SU-DHL-6 (cell line): ENCODE data around the gene SFTA2.

Source experiments
- H2AFZ ChIP-seq: fragments of 200-600 bp; sonication (generic); 2 replicates; pipeline ENCODE4 v1.6.1; 2014; ENCODE audit warnings: low read depth, mild to moderate bottlenecking, moderate library complexity, mixed read lengths, antibody characterized with exemption, low read length; ENCODE audit not compliant: severe bottlenecking
- H3F3A ChIP-seq: fragments of 200-600 bp; shearing (Covaris generic); 2 replicates; pipeline ENCODE4 v1.6.0; 2016; ENCODE audit warnings: antibody characterized with exemption, mild to moderate bottlenecking; ENCODE audit not compliant: insufficient read depth
- H3K27ac ChIP-seq: fragments of 200-600 bp; sonication (generic); 2 replicates; pipeline ENCODE4 v1.5.1; 2016; ENCODE audit warnings: low read depth, mild to moderate bottlenecking, low read length, moderate library complexity, mixed read lengths
- H3K27me3 ChIP-seq: fragments of 200-600 bp; sonication (generic), shearing (Covaris generic); 2 replicates; pipeline ENCODE4 v1.6.0; 2014; ENCODE audit warnings: mild to moderate bottlenecking, low read length
- H3K36me3 ChIP-seq: fragments of 200-600 bp; sonication (generic); 2 replicates; pipeline ENCODE4 v1.6.1; 2014; ENCODE audit warnings: mild to moderate bottlenecking, low read length, mixed read lengths
- H3K4me2 ChIP-seq: fragments of 300-600, 200-600 bp; shearing (Covaris generic), sonication (generic); 2 replicates; pipeline ENCODE4 v1.6.0; 2014; ENCODE audit warnings: low read length, low read depth, mild to moderate bottlenecking; ENCODE audit not compliant: poor library complexity, severe bottlenecking
- H3K4me3 ChIP-seq: fragments of 200-600 bp; sonication (generic); 2 replicates; pipeline ENCODE4 v1.5.1; 2014; ENCODE audit warnings: antibody characterized with exemption, low read length, mild to moderate bottlenecking, mixed read lengths; ENCODE audit not compliant: insufficient read depth, poor library complexity, severe bottlenecking
- H3K79me2 ChIP-seq: fragments of 200-600 bp; sonication (generic); 2 replicates; pipeline ENCODE4 v1.6.1; 2014; ENCODE audit warnings: mild to moderate bottlenecking, low read length, moderate library complexity; ENCODE audit not compliant: insufficient read depth
- H3K9ac ChIP-seq: fragments of 200-600 bp; sonication (generic); 2 replicates; pipeline ENCODE4 v1.7.0; 2014; ENCODE audit warnings: mild to moderate bottlenecking, low read length
- H3K9me2 ChIP-seq: fragments of 200-600 bp; sonication (generic); replicated peaks from 2 replicates; pipeline ENCODE4 v1.6.1; 2014; ENCODE audit warnings: low read length; ENCODE audit not compliant: insufficient read depth
- H3K9me3 ChIP-seq: fragments of 200-600 bp; sonication (generic); 2 replicates; pipeline ENCODE4 v1.6.1; 2014; ENCODE audit warnings: low read length, mixed read lengths; ENCODE audit not compliant: insufficient read depth
- H4K20me1 ChIP-seq: fragments of 200-600 bp; sonication (generic); 2 replicates; pipeline ENCODE4 v1.6.1; 2014; ENCODE audit warnings: low read depth, mild to moderate bottlenecking, antibody characterized with exemption, low read length, moderate library complexity, mixed read lengths
- EZH2phosphoT487 ChIP-seq: fragments of 200-600 bp; sonication (generic), shearing (Covaris generic); conservative IDR thresholded peaks from 2 replicates; pipeline ENCODE4 v1.6.1; 2018; ENCODE audit warnings: mild to moderate bottlenecking, antibody characterized with exemption, low read length, moderate library complexity, mixed read lengths
- TF ChIP-seq, protein P1 (sequence below): fragments of 200-600 bp; sonication (generic); IDR thresholded peaks from one replicate; pipeline ENCODE4 v1.5.1; 2017; ENCODE audit warnings: antibody characterized with exemption, mild to moderate bottlenecking, low read length, moderate library complexity; ENCODE audit not compliant: insufficient read depth, poor library complexity, severe bottlenecking

The SFTA2 gene

DNA sequence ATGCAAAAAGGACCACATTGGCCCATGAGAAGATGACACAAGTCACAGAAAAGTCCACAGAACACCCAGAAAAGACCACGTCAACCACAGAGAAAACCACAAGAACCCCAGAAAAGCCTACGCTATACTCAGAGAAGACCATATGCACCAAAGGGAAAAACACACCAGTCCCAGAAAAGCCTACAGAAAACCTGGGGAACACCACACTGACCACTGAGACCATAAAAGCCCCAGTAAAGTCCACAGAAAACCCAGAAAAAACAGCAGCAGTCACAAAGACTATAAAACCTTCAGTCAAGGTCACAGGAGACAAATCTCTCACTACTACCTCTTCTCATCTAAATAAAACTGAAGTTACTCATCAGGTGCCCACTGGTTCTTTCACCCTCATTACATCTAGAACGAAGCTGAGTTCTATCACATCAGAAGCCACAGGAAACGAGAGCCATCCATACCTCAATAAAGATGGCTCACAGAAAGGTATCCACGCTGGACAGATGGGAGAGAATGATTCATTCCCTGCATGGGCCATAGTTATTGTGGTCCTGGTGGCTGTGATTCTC, 20.0 kb upstream of the SFTA2 start:
- no peak overlapping the region for H3K4me2 ChIP-seq
- TF ChIP-seq, protein P1, sequence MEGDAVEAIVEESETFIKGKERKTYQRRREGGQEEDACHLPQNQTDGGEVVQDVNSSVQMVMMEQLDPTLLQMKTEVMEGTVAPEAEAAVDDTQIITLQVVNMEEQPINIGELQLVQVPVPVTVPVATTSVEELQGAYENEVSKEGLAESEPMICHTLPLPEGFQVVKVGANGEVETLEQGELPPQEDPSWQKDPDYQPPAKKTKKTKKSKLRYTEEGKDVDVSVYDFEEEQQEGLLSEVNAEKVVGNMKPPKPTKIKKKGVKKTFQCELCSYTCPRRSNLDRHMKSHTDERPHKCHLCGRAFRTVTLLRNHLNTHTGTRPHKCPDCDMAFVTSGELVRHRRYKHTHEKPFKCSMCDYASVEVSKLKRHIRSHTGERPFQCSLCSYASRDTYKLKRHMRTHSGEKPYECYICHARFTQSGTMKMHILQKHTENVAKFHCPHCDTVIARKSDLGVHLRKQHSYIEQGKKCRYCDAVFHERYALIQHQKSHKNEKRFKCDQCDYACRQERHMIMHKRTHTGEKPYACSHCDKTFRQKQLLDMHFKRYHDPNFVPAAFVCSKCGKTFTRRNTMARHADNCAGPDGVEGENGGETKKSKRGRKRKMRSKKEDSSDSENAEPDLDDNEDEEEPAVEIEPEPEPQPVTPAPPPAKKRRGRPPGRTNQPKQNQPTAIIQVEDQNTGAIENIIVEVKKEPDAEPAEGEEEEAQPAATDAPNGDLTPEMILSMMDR = no peak
- TF ChIP-seq EZH2phosphoT487 = no peak
- no peak overlapping the region for H2AFZ ChIP-seq
- no peaks in the 10 kb centered on the region for H3K27me3 ChIP-seq
- H3K79me2 ChIP-seq = no peaks in the 10 kb centered on the region
- no peak overlapping the region for H3K9ac ChIP-seq
- H3F3A ChIP-seq = no peaks in the 10 kb centered on the region
- H3K9me3 ChIP-seq = no peaks in the 10 kb centered on the region
- H3K4me3 ChIP-seq = no peak overlapping the region
- H3K36me3 ChIP-seq = no peaks in the 10 kb centered on the region
- no peaks in the 10 kb centered on the region for H3K9me2 ChIP-seq
- no peaks in the 10 kb centered on the region for H4K20me1 ChIP-seq
- H3K27ac ChIP-seq = no peak overlapping the region

DNA sequence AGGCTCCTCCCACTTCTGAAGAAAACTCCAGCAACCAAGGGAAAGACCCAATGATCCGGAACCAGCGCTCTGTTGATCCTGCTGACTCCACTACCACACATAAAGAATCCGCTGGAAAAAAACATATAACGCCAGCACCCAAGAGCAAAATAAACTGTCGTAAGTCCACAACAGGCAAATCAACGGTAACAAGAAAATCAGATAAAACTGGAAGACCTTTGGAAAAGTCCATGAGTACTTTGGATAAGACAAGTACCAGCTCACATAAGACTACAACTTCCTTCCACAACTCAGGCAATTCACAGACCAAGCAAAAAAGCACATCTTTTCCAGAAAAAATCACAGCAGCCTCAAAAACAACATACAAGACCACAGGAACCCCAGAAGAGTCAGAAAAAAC, 16.8 kb upstream of the SFTA2 start:
- Histone ChIP-seq H4K20me1 (no peaks in the 10 kb centered on the region), H3F3A (no peaks in the 10 kb centered on the region), H3K4me3 (no peak overlapping the region), H2AFZ (no peak overlapping the region), H3K79me2 (no peaks in the 10 kb centered on the region), H3K9ac (no peak overlapping the region), H3K36me3 (no peaks in the 10 kb centered on the region), H3K4me2 (no peak overlapping the region), H3K9me3 (no peaks in the 10 kb centered on the region), H3K27me3 (no peaks in the 10 kb centered on the region), H3K27ac (no peak overlapping the region), H3K9me2 (no peaks in the 10 kb centered on the region)
- TF ChIP-seq, protein P1 = no peak
- TF ChIP-seq EZH2phosphoT487 = no peak

DNA sequence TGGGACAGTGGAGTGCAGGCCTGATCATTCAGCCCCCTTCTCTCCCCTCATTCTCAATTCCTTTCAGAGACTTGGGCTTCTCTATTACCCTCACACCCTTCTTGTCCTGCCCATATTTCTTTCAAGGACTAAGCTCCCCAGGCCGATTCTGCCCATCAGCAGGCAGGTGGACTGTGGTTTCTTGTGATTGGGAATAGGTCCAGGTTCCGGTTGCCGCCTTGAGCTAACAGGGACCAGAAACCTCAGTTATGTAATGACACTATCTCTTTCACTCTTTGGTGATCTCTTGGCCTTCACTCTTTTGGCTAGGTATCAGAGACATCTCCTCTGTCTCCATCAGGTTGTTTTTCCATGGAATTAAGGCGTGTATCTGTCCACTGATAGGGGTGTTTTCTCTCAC, 15.3 kb upstream of the SFTA2 start:
- Histone ChIP-seq H4K20me1 (no peaks in the 10 kb centered on the region), H3K79me2 (no peaks in the 10 kb centered on the region), H3K9me3 (no peaks in the 10 kb centered on the region), H3K4me3 (no peak overlapping the region), H3K9ac (no peak overlapping the region), H3K36me3 (no peaks in the 10 kb centered on the region), H3K9me2 (no peaks in the 10 kb centered on the region), H3K4me2 (no peak overlapping the region), H2AFZ (no peak overlapping the region), H3F3A (no peaks in the 10 kb centered on the region; the same call in 1 of the 2 replicates), H3K27ac (no peak overlapping the region), H3K27me3 (no peaks in the 10 kb centered on the region)
- TF ChIP-seq, protein P1 = no peak
- TF ChIP-seq EZH2phosphoT487 = no peak
